Right ventricle myocardium inferior (tissue), 1 donor: Measurements from ENCODE around the gene ADORA1. TPM values are rescaled to one million over a fixed set of nuclear protein-coding genes. Genes with fewer than 3 reads are reported as not detected.

Experiments
- ATAC-seq: fragments of 200-7000 bp; cut with Tn5 transposase; one replicate; pipeline ENCODE4 v1.9.1; 2020; ENCODE audit warnings: mild to moderate bottlenecking, moderate library complexity
- DNase-seq: peaks from one replicate; pipeline ENCODE4 v3.0.0; 2021; ENCODE audit errors: missing footprints
- intact Hi-C: fragments of 100-400 bp; cut with DNase I; formaldehyde crosslinking; loops from one replicate; pipeline ENCODE4 v1.11.0; 2022
- total RNA-seq: library from RNA; stranded (reverse); fragmentation: NEBNext Ultra II Directional; extraction: Animal tissue kit (Norgen Biotek cat#: 25700); gene quantifications from one replicate; pipeline ENCODE4 v1.2.1, GENCODE V29; 2021
- donor health status: DM: no; HTN: yes; CAD: no; lungs with severe emphysema.

ADORA1 gene
- total RNA-seq, 1 donor from 2014 or later = 19.0 TPM

GRCh38 chr1:203177036-203177405 lies 49.5 kb downstream of the ADORA1 start:
- DNase-seq = no peak
- no peak for ATAC-seq
- intact Hi-C loops = no loop called here

- no peak for DNase-seq
- no peak for ATAC-seq
Measured at GRCh38 chr1:203177470-203178039, 50.0 kb downstream of the ADORA1 start.

GRCh38 chr1:203178083-203178482 lies 50.6 kb downstream of the ADORA1 start:
- intact Hi-C loops = no loop called here
- no peak for DNase-seq
- ATAC-seq = no peak

More at GRCh38 chr1:203177470-203178039, 50.0 kb downstream of the ADORA1 start:
- intact Hi-C loops = no loop called here

GRCh38 chr1:203178821-203179666 lies 51.5 kb downstream of the ADORA1 start:
- no peak for DNase-seq
- no peak for ATAC-seq
- intact Hi-C loops = no loop called here

- ATAC-seq = no peak
- intact Hi-C loops = no loop called here
- no peak for DNase-seq
Measured at GRCh38 chr1:203179667-203180005, 52.1 kb downstream of the ADORA1 start.

GRCh38 chr1:203180611-203181330 lies 53.2 kb downstream of the ADORA1 start:
- intact Hi-C loops = no loop called here
- DNase-seq = no peak
- ATAC-seq = no peak

- intact Hi-C loops = no loop called here
- DNase-seq = no peak
Measured at GRCh38 chr1:203181586-203182386, 54.3 kb downstream of the ADORA1 start.

GRCh38 chr1:203182387-203182953 lies 54.9 kb downstream of the ADORA1 start:
- no peak for ATAC-seq
- no peak for DNase-seq
- intact Hi-C loops = no loop called here

More at GRCh38 chr1:203181586-203182386, 54.3 kb downstream of the ADORA1 start:
- ATAC-seq = no peak

- ATAC-seq (no peak), DNase-seq (no peak)
- intact Hi-C loops = no loop called here
Measured at GRCh38 chr1:203183828-203184227, 56.3 kb downstream of the ADORA1 start.

- intact Hi-C loops = no loop called here
- DNase-seq = no peak
- no peak for ATAC-seq
Measured at GRCh38 chr1:203184467-203184866, 56.9 kb downstream of the ADORA1 start.

GRCh38 chr1:203185061-203185461 lies 57.5 kb downstream of the ADORA1 start:
- ATAC-seq = no peak
- no peak for DNase-seq
- intact Hi-C loops = no loop called here

GRCh38 chr1:203185585-203185984 lies 58.1 kb downstream of the ADORA1 start:
- ATAC-seq = no peak
- intact Hi-C loops = no loop called here
- no peak for DNase-seq

- intact Hi-C loops = no loop called here
- DNase-seq (no peak), ATAC-seq (no peak)
Measured at GRCh38 chr1:203186091-203186445, 58.5 kb downstream of the ADORA1 start.

- intact Hi-C loops = no loop called here
- DNase-seq (no peak), ATAC-seq (no peak)
Measured at GRCh38 chr1:203186446-203187303, 59.1 kb downstream of the ADORA1 start, which contains the start of gene CHI3L1. CHI3L1 (minus strand) TSS chr1:203186704; CDS start chr1:203186623, 81 bp downstream.

GRCh38 chr1:203187304-203187685 lies 59.8 kb downstream of the ADORA1 start:
- DNase-seq = peak; percentile 68

GRCh38 chr1:203187689-203188264 lies 60.3 kb downstream of the ADORA1 start:
- ATAC-seq = no peak
- intact Hi-C loops = no loop called here
- DNase-seq = no peak

More at GRCh38 chr1:203187304-203187685, 59.8 kb downstream of the ADORA1 start:
- ATAC-seq = no peak
- intact Hi-C loops = no loop called here

GRCh38 chr1:203188686-203189232 lies 61.2 kb downstream of the ADORA1 start:
- intact Hi-C loops = no loop called here
- no peak for DNase-seq
- ATAC-seq = no peak
